Gastrocnemius medialis (tissue), 4 donors: ENCODE results near the gene KIF3C. TPM values are rescaled to one million over a fixed set of nuclear protein-coding genes. Genes with fewer than 3 reads are reported as not detected.

Experiments
- ATAC-seq, 2 donors: fragments of 150-250 bp; one replicate each; pipeline ENCODE4 v1.9.1; 2016
- DNase-seq, 2 donors: peaks; one replicate each; pipeline ENCODE4 v3.0.0-alpha.2; 2019
- H3K27ac ChIP-seq, 4 donors: fragments of 200-600 bp; sonication (generic); 1 replicate in 1 of 4; 2 replicates in 3 of 4; pipeline ENCODE4 v1.5.1; 2016 to 2018; ENCODE audit warnings: mild to moderate bottlenecking in 2 of 4, moderate library complexity in 1 of 4
- H3K27me3 ChIP-seq, 3 donors: fragments of 200-600 bp; sonication (generic) in 2 of 3; 1 replicate in 1 of 3; 2 replicates in 2 of 3; pipeline versions ENCODE4 v1.5.1 to v1.6.0; 2016 to 2019; ENCODE audit warnings: mild to moderate bottlenecking in 1 of 3, moderate library complexity in 1 of 3
- H3K36me3 ChIP-seq, 2 donors: fragments of 200-600 bp; sonication (generic) in 1 of 2; one replicate each; pipeline ENCODE4 v1.5.1; 2017 to 2018
- H3K4me1 ChIP-seq, 2 donors: fragments of 200-600 bp; sonication (generic) in 1 of 2; one replicate each; pipeline ENCODE4 v1.5.1; 2016 to 2017; ENCODE audit warnings: mild to moderate bottlenecking in 2 of 2
- H3K4me3 ChIP-seq, 4 donors: fragments of 200-600 bp; sonication (generic) in 3 of 4; 1 replicate in 1 of 4; 2 replicates in 3 of 4; pipeline ENCODE4 v1.5.1; 2016 to 2019; ENCODE audit warnings: mild to moderate bottlenecking in 2 of 4
- H3K9me3 ChIP-seq, 3 donors: fragments of 200-600 bp; sonication (generic) in 2 of 3; 1 replicate in 1 of 3; 2 replicates in 2 of 3; pipeline ENCODE4 v1.5.1; 2016 to 2019
- CTCF ChIP-seq, 5 experiments: fragments of 450-650 bp in 3 of 5; fragments of 200-600 bp in 2 of 5; sonication (generic) in 2 of 5; IDR thresholded peaks in 4 of 5; conservative IDR thresholded peaks in 1 of 5; 1 replicate in 4 of 5; 2 replicates in 1 of 5; pipeline ENCODE4 v1.5.1; 2016 to 2019; ENCODE audit warnings: antibody characterized with exemption in 5 of 5, mild to moderate bottlenecking in 3 of 5, moderate library complexity in 3 of 5
- POLR2A ChIP-seq, 2 donors: fragments of 450-650 bp; IDR thresholded peaks; one replicate each; pipeline ENCODE4 v1.6.1; 2017; ENCODE audit warnings: antibody characterized with exemption in 2 of 2, mild to moderate bottlenecking in 2 of 2, moderate library complexity in 2 of 2
- in situ Hi-C, 4 donors: fragments of 200-750 bp; cut with MboI; loops; one replicate each; pipeline versions ENCODE4 v1.15.0 to v1.8.0; 2017; ENCODE audit warnings: low sequenced_read_pairs in 4 of 4
- intact Hi-C: fragments of 100-400 bp; cut with DNase I; formaldehyde crosslinking; loops from one replicate; pipeline ENCODE4 v1.15.1; 2023; ENCODE audit warnings: low total_unique reads
- total RNA-seq, 4 donors: library from RNA; depleted of rRNA; stranded (reverse); fragments of >200 nt; gene quantifications; one replicate each; pipeline versions ENCODE4 v1.1.0 to v1.2.3, GENCODE V29; 2016

The KIF3C gene
- total RNA-seq, 4 donors from 2014 or later: 1.1 to 4.4 (median 2.1) TPM

- H3K27ac ChIP-seq: no peak overlapping the region
- intact Hi-C loops: no loop called here
- no peak for TF ChIP-seq POLR2A (IDR thresholded peaks at IDR 0.05)
- no peak for TF ChIP-seq CTCF (IDR thresholded peaks at IDR 0.05 in 4 of 5, conservative IDR thresholded peaks at IDR 0.05 in 1 of 5)
- H3K9me3 ChIP-seq: no peaks in the 10 kb centered on the region
- no peaks in the 10 kb centered on the region for H3K36me3 ChIP-seq
- in situ Hi-C loops: loop anchor here in 2 of 4 donors (5.0 to 25.0 kb wide), 2 partner anchors 158 to 348 kb away; partner anchors contain the start of genes ADGRF3 (in 1 of the 2) and SELENOI (in 1 of the 2)
- H3K4me1 ChIP-seq: peaks cover 0 to 10% of the 10 kb centered on the region in 2 donors
- ATAC-seq (no peak), DNase-seq (no peak)
- no peak overlapping the region for H3K4me3 ChIP-seq
- H3K27me3 ChIP-seq: no peaks in the 10 kb centered on the region
Measured at GRCh38 chr2:25989154-25989553, 6.9 kb upstream of the KIF3C start.

GRCh38 chr2:25988134-25988533 lies 5.8 kb upstream of the KIF3C start:
- TF ChIP-seq POLR2A (IDR thresholded peaks at IDR 0.05) (no peak), CTCF (IDR thresholded peaks at IDR 0.05 in 4 of 5, conservative IDR thresholded peaks at IDR 0.05 in 1 of 5) (no peak)
- Histone ChIP-seq H3K27ac (no peak overlapping the region), H3K4me1 (peaks cover 0 to 10% of the 10 kb centered on the region in 2 donors), H3K27me3 (no peaks in the 10 kb centered on the region), H3K9me3 (no peaks in the 10 kb centered on the region), H3K36me3 (no peaks in the 10 kb centered on the region), H3K4me3 (no peak overlapping the region)
- DNase-seq: no peak
- in situ Hi-C loops (loop anchor here in 2 of 4 donors (5.0 to 25.0 kb wide), 2 partner anchors 159 to 349 kb away; partner anchors contain the start of genes ADGRF3 (in 1 of the 2) and SELENOI (in 1 of the 2)), intact Hi-C loops (no loop called here)
- ATAC-seq: no peak

- in situ Hi-C loops: loop anchor here in 1 of 4 donors (25.0 kb wide), 1 partner anchor 354 kb away; the partner anchor contains the start of genes ADGRF3 and SELENOI
- no peak for DNase-seq
Measured at GRCh38 chr2:25983735-25984134, 1.4 kb upstream of the KIF3C start.

GRCh38 chr2:25982968-25983280 lies 627 bp upstream of the KIF3C start:
- no peak for DNase-seq
- Histone ChIP-seq H3K9me3 (no peaks in the 10 kb centered on the region), H3K27ac (peak overlapping the region in 3 of 4 donors; percentile 55 to 67 (median 56)), H3K27me3 (no peaks in the 10 kb centered on the region), H3K4me3 (peak overlapping the region; percentile 71 to 88 (median 76)), H3K4me1 (peaks cover 6 to 10% of the 10 kb centered on the region in 2 donors), H3K36me3 (no peaks in the 10 kb centered on the region)
- TF ChIP-seq CTCF (IDR thresholded peaks at IDR 0.05 in 4 of 5, conservative IDR thresholded peaks at IDR 0.05 in 1 of 5) (no peak), POLR2A (IDR thresholded peaks at IDR 0.05) (no peak)
- in situ Hi-C loops: loop anchor here in 1 of 4 donors (25.0 kb wide), 1 partner anchor 354 kb away; the partner anchor contains the start of genes ADGRF3 and SELENOI
- peak in 1 of 2 donors; percentile 8 for ATAC-seq
- intact Hi-C loops: no loop called here

More at GRCh38 chr2:25983735-25984134, 1.4 kb upstream of the KIF3C start:
- no peaks in the 10 kb centered on the region for H3K36me3 ChIP-seq
- no peak for ATAC-seq
- no peaks in the 10 kb centered on the region for H3K9me3 ChIP-seq
- no peaks in the 10 kb centered on the region for H3K27me3 ChIP-seq
- no peak overlapping the region for H3K27ac ChIP-seq
- TF ChIP-seq CTCF (IDR thresholded peaks at IDR 0.05 in 4 of 5, conservative IDR thresholded peaks at IDR 0.05 in 1 of 5) (no peak), POLR2A (IDR thresholded peaks at IDR 0.05) (no peak)
- intact Hi-C loops: no loop called here
- no peak overlapping the region for H3K4me3 ChIP-seq
- peaks cover 4 to 10% of the 10 kb centered on the region in 2 donors for H3K4me1 ChIP-seq
